GM12878 (cell line): ENCODE measurements around the gene LHX2. TPM values are rescaled to one million over a fixed set of nuclear protein-coding genes. Genes with fewer than 3 reads are reported as not detected.

Experiments
- ASH2L ChIP-seq: fragments of 300-600, 200-600 bp; sonication (generic); IDR thresholded peaks from 2 replicates; pipeline ENCODE4 v1.6.1; 2017; ENCODE audit warnings: low read depth, mild to moderate bottlenecking, borderline replicate concordance
- ATF3 ChIP-seq: IDR thresholded peaks from 2 replicates; pipeline ENCODE4 v1.6.1; 2011; ENCODE audit warnings: low read depth, mild to moderate bottlenecking, low read length, moderate library complexity, borderline replicate concordance; ENCODE audit errors: extremely low read depth
- CHD1 ChIP-seq: IDR thresholded peaks from 2 replicates; pipeline ENCODE4 v1.6.1; 2012; ENCODE audit warnings: low read depth, low read length, improper control_type of control experiment
- CUX1 ChIP-seq: IDR thresholded peaks from 2 replicates; pipeline ENCODE4 v1.6.1; 2012; ENCODE audit warnings: improper control_type of control experiment, low read depth, low read length; ENCODE audit not compliant: insufficient replicate concordance
- DPF2 ChIP-seq: fragments of 450-650 bp; IDR thresholded peaks from 2 replicates; pipeline ENCODE4 v1.6.1; 2017; ENCODE audit warnings: mild to moderate bottlenecking
- EED ChIP-seq: sonication (generic); IDR thresholded peaks from 2 replicates; pipeline ENCODE4 v1.6.1; 2016; ENCODE audit warnings: antibody characterized with exemption, low read depth
- EP300 ChIP-seq, 2 experiments: fragments of 150-350 bp in 1 of 2; IDR thresholded peaks; 2 replicates each; pipeline ENCODE4 v1.6.1; 2011 to 2012; ENCODE audit warnings: low read depth in 2 of 2, low read length in 2 of 2, borderline replicate concordance in 1 of 2, improper control_type of control experiment in 1 of 2, inconsistent platforms in 1 of 2; ENCODE audit not compliant: control insufficient read depth in 1 of 2
- ETV6 ChIP-seq, 2 experiments: fragments of 450-650 bp in 1 of 2; IDR thresholded peaks in 1 of 2; conservative IDR thresholded peaks in 1 of 2; 2 replicates each; pipeline ENCODE4 v1.6.1; 2014; ENCODE audit warnings: antibody characterized with exemption in 1 of 2, borderline replicate concordance in 1 of 2, low read depth in 1 of 2, mild to moderate bottlenecking in 1 of 2, moderate library complexity in 1 of 2
- HDAC2 ChIP-seq: fragments of 200-600 bp; sonication (generic); IDR thresholded peaks from 2 replicates; pipeline ENCODE4 v1.6.1; 2017
- IRF3 ChIP-seq: fragments of 450-650 bp; IDR thresholded peaks from 2 replicates; pipeline ENCODE4 v1.6.1; 2014; ENCODE audit warnings: mild to moderate bottlenecking
- JUNB ChIP-seq: IDR thresholded peaks from 2 replicates; pipeline ENCODE4 v1.6.1; 2016; ENCODE audit warnings: antibody characterized with exemption, mild to moderate bottlenecking
- KAT2A ChIP-seq: conservative IDR thresholded peaks from 2 replicates; pipeline ENCODE4 v1.6.1; 2011; ENCODE audit warnings: low read depth, low read length; ENCODE audit not compliant: control insufficient read depth
- KDM1A ChIP-seq: fragments of 200-600 bp; sonication (generic); IDR thresholded peaks from 2 replicates; pipeline ENCODE4 v1.6.1; 2016; ENCODE audit warnings: borderline replicate concordance
- MYB ChIP-seq: fragments of 150-350 bp; IDR thresholded peaks from 2 replicates; pipeline ENCODE4 v1.6.1; 2014; ENCODE audit warnings: mild to moderate bottlenecking, low read depth, low read length, borderline replicate concordance
- MYC ChIP-seq: IDR thresholded peaks from 2 replicates; pipeline ENCODE4 v1.6.1; 2011; ENCODE audit warnings: mild to moderate bottlenecking, low read length, moderate library complexity, inconsistent platforms; ENCODE audit not compliant: insufficient read depth, insufficient replicate concordance, insufficient read length, severe bottlenecking
- NFYA ChIP-seq: IDR thresholded peaks from 2 replicates; pipeline ENCODE4 v1.6.1; 2011; ENCODE audit warnings: low read depth, mild to moderate bottlenecking, low read length, improper control_type of control experiment, borderline replicate concordance
- SMC3 ChIP-seq: IDR thresholded peaks from 2 replicates; pipeline ENCODE4 v1.6.1; 2011; ENCODE audit warnings: low read length, improper control_type of control experiment, borderline replicate concordance
- SP1 ChIP-seq: IDR thresholded peaks from one replicate; pipeline ENCODE4 v1.6.1; 2011; ENCODE audit warnings: low read depth, low read length
- STAT3 ChIP-seq: IDR thresholded peaks from 2 replicates; pipeline ENCODE4 v1.6.1; 2011; ENCODE audit warnings: low read depth, low read length, improper control_type of control experiment
- SUZ12 ChIP-seq: fragments of 200-600 bp; sonication (generic); IDR thresholded peaks from one replicate; pipeline ENCODE4 v1.6.1; 2018; ENCODE audit warnings: antibody characterized with exemption, mild to moderate bottlenecking; ENCODE audit not compliant: unreplicated experiment
- TARDBP ChIP-seq: IDR thresholded peaks from 2 replicates; pipeline ENCODE4 v1.6.1; 2016; ENCODE audit warnings: borderline replicate concordance
- USF2 ChIP-seq: IDR thresholded peaks from 2 replicates; pipeline ENCODE4 v1.6.1; 2011; ENCODE audit warnings: low read depth, low read length, improper control_type of control experiment, borderline replicate concordance
- WRNIP1 ChIP-seq: IDR thresholded peaks from 2 replicates; pipeline ENCODE4 v1.6.1; 2011; ENCODE audit warnings: low read depth, low read length, improper control_type of control experiment, borderline replicate concordance
- YBX1 ChIP-seq: fragments of 450-650 bp; IDR thresholded peaks from 2 replicates; pipeline ENCODE4 v1.6.1; 2016; ENCODE audit warnings: antibody characterized with exemption
- polyA plus RNA-seq, 11 experiments: library from polyadenylated mRNA; depleted of rRNA in 4 of 11; unstranded in 6 of 11; stranded (reverse) in 5 of 11; fragments of >200 nt; fragmentation: Nextera tagmentation in 4 of 11; fragmentation: Illumina TruSeq in 1 of 11; extraction: Ambion mirVana in 4 of 11; extraction: Trizol in 1 of 11; gene quantifications; 1 replicate in 1 of 11; 2 replicates in 10 of 11; pipeline versions ENCODE4 v1.2.1 to v1.2.3, GENCODE V29; 2011 to 2016; ENCODE audit warnings: inconsistent platforms in 2 of 11, missing spikeins in 2 of 11, low read depth in 1 of 11
- total RNA-seq, 4 experiments: library from RNA; depleted of rRNA in 3 of 4; stranded (reverse); fragments of >200 nt in 3 of 4; fragmentation: Illumina TruSeq in 1 of 4; extraction: Trizol in 1 of 4; gene quantifications; 2 replicates each; pipeline versions ENCODE4 v1.2.1 to v1.2.3, GENCODE V29; 2013 to 2021

Gene LHX2
- total and polyA plus RNA-seq, 10 of the 15 experiments (the other 5 are each of a cell fraction or from before 2014, with no cell fraction given), result 0.82 to 69.8 (median 5.3) TPM

- TF ChIP-seq USF2 (no peak), KAT2A (no peak), SUZ12 (no peak), WRNIP1 (no peak), EP300 (IDR thresholded peaks at IDR 0.05; ENCODE audit: borderline replicate concordance in 1 of 2, control insufficient read depth in 1 of 2, low read depth in 2 of 2, low read length in 2 of 2) (peak; percentile 74 to 81; a peak in 3 of 4 replicates), EED (peak; percentile 95), JUNB (peak; percentile 95), NFYA (no peak), TARDBP (no peak), ASH2L (no peak), CUX1 (no peak), DPF2 (peak; percentile 85), STAT3 (peak; percentile 73; the same call in 1 of the 2 replicates), MYC (no peak), SMC3 (no peak; the same call in 1 of the 2 replicates), ETV6 (conservative IDR thresholded peaks at IDR 0.05 in 1 of 2, IDR thresholded peaks at IDR 0.05 in 1 of 2; ENCODE audit: borderline replicate concordance in 1 of 2, low read depth in 1 of 2) (no peak; a peak in 1 of 4 replicates), SP1 (peak; percentile 32), IRF3 (no peak), YBX1 (no peak), CHD1 (no peak), KDM1A (no peak), HDAC2 (no peak), ATF3 (no peak), MYB (no peak)
Measured at GRCh38 chr9:124054582-124055227, 43.1 kb downstream of the LHX2 start (continued).
